Fibroblast of pulmonary artery (primary cell): ENCODE results near the gene ERP27.

Experiments
- DNase-seq: peaks from one replicate; pipeline ENCODE4 v3.0.0-alpha.2; 2010; ENCODE audit warnings: low read depth
- H3K4me3 ChIP-seq: replicated peaks from 2 replicates; pipeline ENCODE4 v1.5.1; 2011; ENCODE audit warnings: low read depth, mild to moderate bottlenecking, control low read depth, low read length, moderate library complexity
- CTCF ChIP-seq: IDR thresholded peaks from 2 replicates; pipeline ENCODE4 v1.5.1; 2011; ENCODE audit warnings: mild to moderate bottlenecking, control low read depth, low read length, inconsistent platforms; ENCODE audit errors: missing control alignments

The ERP27 gene

DNA sequence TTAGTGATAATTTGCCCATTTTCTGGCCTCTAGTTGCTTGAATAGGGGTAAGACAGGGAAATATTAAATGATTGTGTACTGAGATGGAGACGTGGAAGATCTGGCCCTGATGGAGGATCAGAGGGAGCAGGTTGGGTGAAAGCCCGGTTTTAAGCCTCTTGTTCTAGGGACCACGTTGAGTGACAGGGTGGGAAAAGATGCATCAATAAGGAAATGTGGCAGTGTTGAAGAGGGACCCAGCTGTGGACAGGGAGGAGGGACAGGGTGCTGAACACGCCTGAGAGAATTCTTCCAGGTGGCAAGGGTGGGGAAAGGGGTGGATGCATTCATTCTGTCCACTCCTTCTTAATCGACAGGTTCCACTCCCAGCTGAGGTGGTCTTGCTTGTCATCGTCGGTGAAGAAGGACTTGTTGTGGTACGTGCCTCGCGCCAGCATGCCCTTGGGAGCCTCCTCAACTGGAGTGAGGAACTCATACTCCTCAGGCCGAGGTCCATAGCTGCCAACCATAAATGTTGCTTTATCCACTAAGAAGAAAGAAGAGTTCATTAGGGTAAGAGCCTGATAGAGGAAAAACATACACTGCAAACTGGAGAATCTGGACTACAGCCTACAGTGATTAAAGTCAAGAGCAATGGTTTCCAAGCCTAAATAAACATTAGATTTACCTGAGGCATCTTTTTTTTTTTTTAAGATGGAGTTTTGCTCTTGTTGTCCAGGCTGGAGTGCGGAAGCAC is 4.0 kb upstream of the ERP27 start:
- no peak for DNase-seq
- H3K4me3 ChIP-seq = no peak overlapping the region
- TF ChIP-seq CTCF = no peak

GRCh38 chr12:14941369-14941768 is 3.0 kb upstream of the ERP27 start:
- no peak for TF ChIP-seq CTCF
- H3K4me3 ChIP-seq = no peak overlapping the region

GRCh38 chr12:14937689-14938088 is 648 bp downstream of the ERP27 start:
- peak; percentile 15 for TF ChIP-seq CTCF
- no peak overlapping the region for H3K4me3 ChIP-seq
- DNase-seq = no peak

More at GRCh38 chr12:14941369-14941768, 3.0 kb upstream of the ERP27 start:
- no peak for DNase-seq

DNA sequence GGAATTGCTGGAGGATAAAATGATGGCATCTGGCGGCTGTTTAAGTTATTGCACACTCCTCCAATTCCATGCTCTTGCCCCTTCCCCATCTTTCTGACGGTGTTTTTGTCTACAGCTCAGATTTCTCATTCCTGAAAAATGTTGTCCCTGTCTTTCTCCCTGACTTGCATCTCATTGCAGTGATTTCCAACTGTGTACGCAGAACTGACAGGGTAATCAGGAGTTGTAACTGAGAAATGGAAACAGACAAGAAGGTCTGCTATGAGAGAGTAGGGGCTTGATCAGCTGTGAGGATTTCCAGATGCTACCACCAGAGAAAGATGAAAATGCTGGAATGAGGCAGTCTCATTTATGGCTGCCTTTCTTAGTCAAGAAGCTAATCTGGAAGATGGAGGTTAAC is 1.3 kb downstream of the ERP27 start:
- no peak overlapping the region for H3K4me3 ChIP-seq
- TF ChIP-seq CTCF = peak; percentile 29
- DNase-seq = peak; percentile 34

- no peak overlapping the region for H3K4me3 ChIP-seq
- no peak for DNase-seq
- peak; percentile 18 for TF ChIP-seq CTCF
Measured at GRCh38 chr12:14936224-14936861, 2.0 kb downstream of the ERP27 start.

- DNase-seq = no peak
- TF ChIP-seq CTCF = no peak
- H3K4me3 ChIP-seq = no peak overlapping the region
Measured at GRCh38 chr12:14935031-14935430, 3.3 kb downstream of the ERP27 start.

DNA sequence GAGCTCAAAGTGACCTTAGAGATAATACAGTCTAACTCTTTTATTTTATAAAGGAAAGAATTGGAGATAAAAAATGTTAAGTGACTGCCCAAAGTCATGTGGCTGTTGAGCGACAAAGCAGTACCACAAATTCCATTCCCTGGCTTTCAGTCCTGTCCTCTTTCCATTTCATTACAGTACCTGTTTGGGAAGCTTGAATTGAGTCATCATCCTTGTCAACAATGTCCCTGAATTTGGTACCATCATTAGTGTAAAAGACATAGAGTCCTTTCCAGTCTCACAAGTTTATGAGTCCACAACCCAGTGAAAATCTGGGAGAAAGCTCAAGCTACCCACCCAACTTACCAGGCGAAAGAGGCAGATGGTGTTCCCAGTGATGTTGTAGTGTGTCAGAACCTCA is 3.8 kb downstream of the ERP27 start:
- DNase-seq = no peak
- TF ChIP-seq CTCF = no peak
- no peak overlapping the region for H3K4me3 ChIP-seq
